ENCODE data around the gene UNC13A.

The UNC13A gene

GRCh38 chr19:17604372-17605025 is 83.7 kb downstream of the UNC13A start (continued):
- no peak for TF ChIP-seq TSHZ2 (CRISPR knock-in tag; IDR thresholded peaks at IDR 0.05)
- no peak for TF ChIP-seq ISL1 (CRISPR knock-in tag; IDR thresholded peaks at IDR 0.05)
- TF ChIP-seq TCF4 (CRISPR knock-in tag; IDR thresholded peaks at IDR 0.05; ENCODE audit: borderline replicate concordance), result no peak
- no peak for TF ChIP-seq ZFP30 (CRISPR knock-in tag; IDR thresholded peaks at IDR 0.05)
- TF ChIP-seq ZNF8 (CRISPR knock-in tag; IDR thresholded peaks at IDR 0.05), result no peak
- TF ChIP-seq ZNF70 (CRISPR knock-in tag; IDR thresholded peaks at IDR 0.05), result no peak

GRCh38 chr19:17602872-17603510 is 85.2 kb downstream of the UNC13A start:
- TF ChIP-seq CSDC2 (CRISPR knock-in tag; IDR thresholded peaks at IDR 0.05), result no peak
- TF ChIP-seq ZFP3 (CRISPR knock-in tag; IDR thresholded peaks at IDR 0.05), result peak; percentile 98
- no peak for ATAC-seq

GRCh38 chr19:17602217-17602616 is 85.9 kb downstream of the UNC13A start:
- no peak for TF ChIP-seq ZFP30 (CRISPR knock-in tag; IDR thresholded peaks at IDR 0.05)
- TF ChIP-seq PATZ1 (CRISPR knock-in tag; IDR thresholded peaks at IDR 0.05; ENCODE audit: borderline replicate concordance), result no peak
- no peak for TF ChIP-seq CSRNP3 (CRISPR knock-in tag; IDR thresholded peaks at IDR 0.05)
- no peak for TF ChIP-seq ZFP3 (CRISPR knock-in tag; IDR thresholded peaks at IDR 0.05)
- TF ChIP-seq SNAI2 (CRISPR knock-in tag; IDR thresholded peaks at IDR 0.05), result no peak
- no peak for TF ChIP-seq PPARA (CRISPR knock-in tag; IDR thresholded peaks at IDR 0.05; ENCODE audit: borderline replicate concordance)
- TF ChIP-seq CSDC2 (CRISPR knock-in tag; IDR thresholded peaks at IDR 0.05), result no peak
- no peak for TF ChIP-seq GLIS3 (CRISPR knock-in tag; IDR thresholded peaks at IDR 0.05)
- no peak for TF ChIP-seq TOX (CRISPR knock-in tag; IDR thresholded peaks at IDR 0.05; ENCODE audit: borderline replicate concordance)
- no peak for TF ChIP-seq RARB (CRISPR knock-in tag; IDR thresholded peaks at IDR 0.05)
- no peak for TF ChIP-seq TSHZ2 (CRISPR knock-in tag; IDR thresholded peaks at IDR 0.05)
- no peak for TF ChIP-seq CREB5 (CRISPR knock-in tag; IDR thresholded peaks at IDR 0.05; ENCODE audit: low read depth)
- TF ChIP-seq ZNF70 (CRISPR knock-in tag; IDR thresholded peaks at IDR 0.05), result no peak
- TF ChIP-seq ZNF565 (CRISPR knock-in tag; conservative IDR thresholded peaks at IDR 0.05; ENCODE audit: low read depth), result no peak
- no peak for TF ChIP-seq ZNF8 (CRISPR knock-in tag; IDR thresholded peaks at IDR 0.05)
- TF ChIP-seq ARNTL (CRISPR knock-in tag; IDR thresholded peaks at IDR 0.05; ENCODE audit: borderline replicate concordance, low read depth), result no peak
- no peak for TF ChIP-seq OSR1 (CRISPR knock-in tag; IDR thresholded peaks at IDR 0.05)
- TF ChIP-seq ESRRG (CRISPR knock-in tag; IDR thresholded peaks at IDR 0.05), result no peak
- ATAC-seq, result no peak
